Measurements from ENCODE around the gene SLIT1. TPM values are rescaled to one million over a fixed set of nuclear protein-coding genes. Genes with fewer than 3 reads are reported as not detected.

The SLIT1 gene
- total and polyA plus RNA-seq, 2 of the 8 experiments (the other 6 are each of a cell fraction or from before 2014, with no cell fraction given), result 0.70 to 0.88 TPM

DNA sequence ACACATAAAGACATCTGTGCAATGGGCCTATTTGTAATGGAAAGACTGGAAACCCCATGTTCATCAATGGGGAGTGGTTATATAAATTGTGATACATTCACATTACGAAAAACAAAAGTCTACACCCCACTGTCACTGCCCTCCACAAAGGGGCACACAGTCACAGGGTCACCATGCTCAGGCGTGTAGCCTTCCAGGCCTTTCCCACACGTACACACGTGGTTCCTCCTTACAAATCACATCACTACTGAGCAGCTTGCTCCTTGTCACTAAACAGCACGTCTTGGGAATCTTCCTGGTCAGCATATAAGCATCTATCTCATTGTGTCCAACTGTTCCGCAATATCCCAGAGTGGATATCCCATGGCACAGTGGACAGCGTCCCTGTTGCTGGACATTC lies 163.1 kb downstream of the SLIT1 start:
- no peak for DNase-seq (ENCODE audit: low read depth in 1 of 2, low spot score in 2 of 2)
- H2BK12ac ChIP-seq (ENCODE audit: low read depth, low read length), result no peak overlapping the region

More for the DNA sequence above, 163.1 kb downstream of the SLIT1 start:
- Histone ChIP-seq H3K4me2 (ENCODE audit: insufficient read depth in 1 of 2, low read depth in 2 of 2, low read length in 2 of 2) (no peak overlapping the region), H3K4me1 (replicated peaks in 1 of 4; ENCODE audit: control insufficient read depth in 3 of 4, insufficient read depth in 4 of 4, low read length in 3 of 4) (peaks cover 0 to 9% (median 4%) of the 10 kb centered on the region in 4 experiments; a peak in 4 of 7 replicates), H3K23ac (ENCODE audit: insufficient read length) (no peak overlapping the region), H3K79me2 (ENCODE audit: control insufficient read depth in 1 of 2, insufficient read depth in 2 of 2, low read length in 2 of 2) (no peaks in the 10 kb centered on the region), H3K36me3 (ENCODE audit: control insufficient read depth in 2 of 4, insufficient read depth in 4 of 4, low read length in 3 of 4) (no peaks in the 10 kb centered on the region), H3K14ac (ENCODE audit: insufficient read length) (no peak overlapping the region), H3K27ac (ENCODE audit: low read depth, low read length) (no peak overlapping the region), H3K9me3 (ENCODE audit: insufficient read depth in 2 of 2, low read depth in 1 of 2, low read length in 1 of 2) (no peaks in the 10 kb centered on the region), H4K5ac (ENCODE audit: insufficient read length, low read depth, low read length) (no peak overlapping the region), H3K4me3 (ENCODE audit: extremely low read depth in 1 of 4, insufficient read depth in 2 of 4, low read depth in 3 of 4, low read length in 4 of 4) (no peak overlapping the region; a peak in 1 of 8 replicates), H3K56ac (replicated peaks; ENCODE audit: insufficient read length, low read depth, low read length) (no peak overlapping the region), H3K4ac (replicated peaks; ENCODE audit: insufficient read length, low read depth, low read length) (no peak overlapping the region), H3K23me2 (ENCODE audit: low read depth, low read length) (no peaks in the 10 kb centered on the region), H3K18ac (ENCODE audit: extremely low read depth, low read length) (no peak overlapping the region), H3K9ac (replicated peaks in 1 of 4; ENCODE audit: extremely low read depth in 1 of 4, low read depth in 3 of 4, low read length in 3 of 4) (no peak overlapping the region), H3K27me3 (replicated peaks in 1 of 4; ENCODE audit: control insufficient read depth in 3 of 4, extremely low read depth in 1 of 4, insufficient read depth in 3 of 4, low read length in 3 of 4) (no peaks in the 10 kb centered on the region), H2BK5ac (ENCODE audit: low read depth, low read length) (no peak overlapping the region), H4K91ac (replicated peaks; ENCODE audit: insufficient read length, low read length) (no peak overlapping the region), H4K8ac (ENCODE audit: extremely low read depth, insufficient read depth, low read length) (no peak overlapping the region), H2AK5ac (ENCODE audit: low read depth, low read length) (no peak overlapping the region), H2AFZ (ENCODE audit: low read length) (no peak overlapping the region), H3K79me1 (ENCODE audit: low read depth, low read length) (no peaks in the 10 kb centered on the region), H4K20me1 (replicated peaks in 1 of 2; ENCODE audit: control insufficient read depth in 1 of 2, insufficient read depth in 2 of 2, low read length in 2 of 2) (no peaks in the 10 kb centered on the region), H2BK120ac (replicated peaks; ENCODE audit: low read depth, low read length) (no peak overlapping the region), H2BK15ac (ENCODE audit: low read length) (no peak overlapping the region), H2BK20ac (ENCODE audit: low read length) (no peak overlapping the region)
- POLR2A ChIA-PET (ENCODE audit: partially characterized antibody), result no interaction called here
- TF ChIP-seq CBX8 (IDR thresholded peaks at IDR 0.05; ENCODE audit: borderline replicate concordance, low read depth, low read length) (no peak), ZNF274 (IDR thresholded peaks at IDR 0.05; ENCODE audit: borderline replicate concordance, extremely low read depth, low read length) (no peak), JUN (IDR thresholded peaks at IDR 0.05; ENCODE audit: low read depth, low read length) (no peak), MAFK (IDR thresholded peaks at IDR 0.05; ENCODE audit: low read depth, low read length) (no peak), KDM4A (IDR thresholded peaks at IDR 0.05; ENCODE audit: low read depth, low read length, severe bottlenecking) (no peak), BACH1 (IDR thresholded peaks at IDR 0.05; ENCODE audit: low read length) (no peak), SIX5 (IDR thresholded peaks at IDR 0.05; ENCODE audit: low read depth, low read length) (no peak), SRF (IDR thresholded peaks at IDR 0.05; ENCODE audit: low read depth, low read length) (no peak), KDM5A (IDR thresholded peaks at IDR 0.05; ENCODE audit: low read length) (no peak)
- TF ChIP-seq, protein P1, sequence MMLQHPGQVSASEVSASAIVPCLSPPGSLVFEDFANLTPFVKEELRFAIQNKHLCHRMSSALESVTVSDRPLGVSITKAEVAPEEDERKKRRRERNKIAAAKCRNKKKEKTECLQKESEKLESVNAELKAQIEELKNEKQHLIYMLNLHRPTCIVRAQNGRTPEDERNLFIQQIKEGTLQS (IDR thresholded peaks at IDR 0.05; ENCODE audit: insufficient read depth, low read depth, low read length), result no peak
- CTCF ChIA-PET (ENCODE audit: partially characterized antibody), result interaction anchor here (0.6 to 9.9 kb wide), 6 partner anchors 10 to 238 kb away, joined by 3 to 129 read pairs (median 4); no protein-coding TSS in a partner anchor
- WGBS, 2 experiments (ENCODE audit: extremely low coverage in 1 of 2, insufficient coverage in 1 of 2, insufficient read length in 1 of 2, insufficient replicate concordance in 2 of 2, low coverage in 1 of 2, low lambda C conversion rate in 2 of 2, missing lambda C conversion rate in 1 of 2), result 87% methylated on average over 7 of the region's 7 CpGs; no CpG with 5 or more reads in 1 of the 2 experiments
- no peak for FAIRE-seq

All from H1 (cell line).